T-helper 1 cell treated with Interleukin-12 subunit alpha and Interleukin-12 subunit beta and Interleukin-4 antibody, amounts not matched to agents 30 μg/mL and 1 μg/mL, for 36 hours (primary cell): ENCODE data around the gene KIAA0825.

Experiments used
- H3K27ac Mint-ChIP-seq: one replicate; pipeline ENCODE4 v1.8.0; 2021; ENCODE audit warnings: mild to moderate bottlenecking, mixed read lengths
- H3K27me3 Mint-ChIP-seq: one replicate; pipeline ENCODE4 v1.8.0; 2021; ENCODE audit warnings: low read depth, mixed read lengths
- H3K36me3 Mint-ChIP-seq: one replicate; pipeline ENCODE4 v1.8.0; 2021; ENCODE audit warnings: low read depth, mixed read lengths
- H3K4me1 Mint-ChIP-seq: one replicate; pipeline ENCODE4 v1.8.0; 2021; ENCODE audit warnings: low read depth, mixed read lengths
- H3K4me3 Mint-ChIP-seq: one replicate; pipeline ENCODE4 v1.8.0; 2021; ENCODE audit warnings: mild to moderate bottlenecking, moderate library complexity, mixed read lengths
- H3K9me3 Mint-ChIP-seq: one replicate; pipeline ENCODE4 v1.8.0; 2021; ENCODE audit warnings: mixed read lengths

KIAA0825 gene

GRCh38 chr5:94618493-94619328 lies at the start of gene KIAA0825, which contains the start of gene SLF1:
KIAA0825 (minus strand) TSS chr5:94618604; CDS start chr5:94537126, 81,478 bp downstream.
SLF1 (plus strand) TSS chr5:94618669; CDS start chr5:94628811, 10,142 bp downstream.
- H3K4me1 Mint-ChIP-seq: peaks cover 43% of the 10 kb centered on the region
- peaks cover 3% of the 10 kb centered on the region for H3K36me3 Mint-ChIP-seq
- no peaks in the 10 kb centered on the region for H3K27me3 Mint-ChIP-seq
- H3K9me3 Mint-ChIP-seq: no peaks in the 10 kb centered on the region
- H3K4me3 Mint-ChIP-seq: peak within 1 kb of the TSS; percentile 94
- H3K27ac Mint-ChIP-seq: peak within 1 kb of the TSS; percentile 94

- H3K27ac Mint-ChIP-seq: no peak overlapping the region
- H3K36me3 Mint-ChIP-seq: peaks cover 25% of the 10 kb centered on the region
- peaks cover 6% of the 10 kb centered on the region for H3K4me1 Mint-ChIP-seq
- H3K27me3 Mint-ChIP-seq: no peaks in the 10 kb centered on the region
- H3K4me3 Mint-ChIP-seq: no peak overlapping the region
- no peaks in the 10 kb centered on the region for H3K9me3 Mint-ChIP-seq
These were observed 49.5 kb upstream of the KIAA0825 start for GRCh38 chr5:94667937-94668336.

GRCh38 chr5:94661086-94661485 lies 42.7 kb upstream of the KIAA0825 start:
- H3K4me3 Mint-ChIP-seq: no peak overlapping the region
- H3K4me1 Mint-ChIP-seq: peaks cover 5% of the 10 kb centered on the region
- H3K9me3 Mint-ChIP-seq: peaks cover 39% of the 10 kb centered on the region
- H3K27me3 Mint-ChIP-seq: no peaks in the 10 kb centered on the region
- no peak overlapping the region for H3K27ac Mint-ChIP-seq
- H3K36me3 Mint-ChIP-seq: peaks cover 53% of the 10 kb centered on the region

- H3K4me1 Mint-ChIP-seq: peaks cover 5% of the 10 kb centered on the region
- peaks cover 45% of the 10 kb centered on the region for H3K9me3 Mint-ChIP-seq
- peaks cover 56% of the 10 kb centered on the region for H3K36me3 Mint-ChIP-seq
These were observed 42.1 kb upstream of the KIAA0825 start for GRCh38 chr5:94660506-94660905.

GRCh38 chr5:94658272-94658671 lies 39.9 kb upstream of the KIAA0825 start:
- Mint-ChIP-seq H3K36me3 (peaks cover 69% of the 10 kb centered on the region), H3K4me3 (no peak overlapping the region), H3K27ac (no peak overlapping the region), H3K4me1 (peaks cover 5% of the 10 kb centered on the region), H3K9me3 (peaks cover 55% of the 10 kb centered on the region), H3K27me3 (no peaks in the 10 kb centered on the region)

More at GRCh38 chr5:94660506-94660905, 42.1 kb upstream of the KIAA0825 start:
- Mint-ChIP-seq H3K4me3 (no peak overlapping the region), H3K27ac (no peak overlapping the region), H3K27me3 (no peaks in the 10 kb centered on the region)

GRCh38 chr5:94649874-94650273 lies 31.5 kb upstream of the KIAA0825 start:
- H3K27me3 Mint-ChIP-seq: no peaks in the 10 kb centered on the region
- peaks cover 3% of the 10 kb centered on the region for H3K4me1 Mint-ChIP-seq
- peaks cover 8% of the 10 kb centered on the region for H3K9me3 Mint-ChIP-seq
- no peak overlapping the region for H3K4me3 Mint-ChIP-seq
- H3K36me3 Mint-ChIP-seq: peaks cover 30% of the 10 kb centered on the region
- no peak overlapping the region for H3K27ac Mint-ChIP-seq

- Mint-ChIP-seq H3K4me3 (no peak overlapping the region), H3K4me1 (peaks cover 15% of the 10 kb centered on the region), H3K36me3 (peaks cover 33% of the 10 kb centered on the region), H3K27me3 (no peaks in the 10 kb centered on the region), H3K27ac (no peak overlapping the region), H3K9me3 (no peaks in the 10 kb centered on the region)
These were observed 28.4 kb upstream of the KIAA0825 start for GRCh38 chr5:94646758-94647157.

- peaks cover 44% of the 10 kb centered on the region for H3K36me3 Mint-ChIP-seq
- H3K4me1 Mint-ChIP-seq: peaks cover 15% of the 10 kb centered on the region
- H3K27me3 Mint-ChIP-seq: no peaks in the 10 kb centered on the region
- H3K27ac Mint-ChIP-seq: no peak overlapping the region
- H3K4me3 Mint-ChIP-seq: no peak overlapping the region
- H3K9me3 Mint-ChIP-seq: peaks cover 14% of the 10 kb centered on the region
These were observed 26.6 kb upstream of the KIAA0825 start for GRCh38 chr5:94645053-94645452.

- H3K4me3 Mint-ChIP-seq: no peak overlapping the region
- H3K9me3 Mint-ChIP-seq: peaks cover 41% of the 10 kb centered on the region
- H3K27ac Mint-ChIP-seq: no peak overlapping the region
- H3K36me3 Mint-ChIP-seq: peaks cover 76% of the 10 kb centered on the region
- no peaks in the 10 kb centered on the region for H3K27me3 Mint-ChIP-seq
- H3K4me1 Mint-ChIP-seq: peaks cover 18% of the 10 kb centered on the region
These were observed 21.8 kb upstream of the KIAA0825 start for GRCh38 chr5:94640176-94640575.

GRCh38 chr5:94632024-94632423 lies 13.6 kb upstream of the KIAA0825 start:
- peaks cover 52% of the 10 kb centered on the region for H3K36me3 Mint-ChIP-seq
- H3K27me3 Mint-ChIP-seq: no peaks in the 10 kb centered on the region
- peaks cover 20% of the 10 kb centered on the region for H3K4me1 Mint-ChIP-seq
- H3K9me3 Mint-ChIP-seq: peaks cover 21% of the 10 kb centered on the region
- H3K27ac Mint-ChIP-seq: no peak overlapping the region
- no peak overlapping the region for H3K4me3 Mint-ChIP-seq

- H3K27me3 Mint-ChIP-seq: no peaks in the 10 kb centered on the region
- H3K4me3 Mint-ChIP-seq: no peak overlapping the region
- peaks cover 13% of the 10 kb centered on the region for H3K4me1 Mint-ChIP-seq
- peaks cover 5% of the 10 kb centered on the region for H3K9me3 Mint-ChIP-seq
- H3K27ac Mint-ChIP-seq: no peak overlapping the region
- peaks cover 24% of the 10 kb centered on the region for H3K36me3 Mint-ChIP-seq
These were observed 8.8 kb upstream of the KIAA0825 start for GRCh38 chr5:94627191-94627590.

- H3K27ac Mint-ChIP-seq: no peak overlapping the region
- H3K4me3 Mint-ChIP-seq: no peak overlapping the region
- no peaks in the 10 kb centered on the region for H3K9me3 Mint-ChIP-seq
- H3K27me3 Mint-ChIP-seq: no peaks in the 10 kb centered on the region
- peaks cover 27% of the 10 kb centered on the region for H3K4me1 Mint-ChIP-seq
- peaks cover 1% of the 10 kb centered on the region for H3K36me3 Mint-ChIP-seq
These were observed 5.5 kb upstream of the KIAA0825 start for GRCh38 chr5:94623877-94624276.

GRCh38 chr5:94623011-94623410 lies 4.6 kb upstream of the KIAA0825 start:
- Mint-ChIP-seq H3K36me3 (no peaks in the 10 kb centered on the region), H3K4me1 (peaks cover 27% of the 10 kb centered on the region), H3K27me3 (no peaks in the 10 kb centered on the region), H3K27ac (no peak overlapping the region), H3K9me3 (no peaks in the 10 kb centered on the region), H3K4me3 (no peak overlapping the region)

- Mint-ChIP-seq H3K4me1 (peaks cover 34% of the 10 kb centered on the region), H3K27ac (no peak overlapping the region), H3K27me3 (no peaks in the 10 kb centered on the region), H3K9me3 (no peaks in the 10 kb centered on the region), H3K36me3 (no peaks in the 10 kb centered on the region), H3K4me3 (no peak overlapping the region)
These were observed 3.4 kb upstream of the KIAA0825 start for GRCh38 chr5:94621763-94622162.

- H3K36me3 Mint-ChIP-seq: no peaks in the 10 kb centered on the region
- no peaks in the 10 kb centered on the region for H3K9me3 Mint-ChIP-seq
- no peaks in the 10 kb centered on the region for H3K27me3 Mint-ChIP-seq
- H3K27ac Mint-ChIP-seq: no peak overlapping the region
- peak overlapping the region; percentile 94 for H3K4me3 Mint-ChIP-seq
- peaks cover 37% of the 10 kb centered on the region for H3K4me1 Mint-ChIP-seq
These were observed 1.9 kb upstream of the KIAA0825 start for GRCh38 chr5:94620256-94620655.
